GM18858 (cell line): ENCODE data around the gene RNF7.
A peak's percentile ranks its signal among the peaks of the same experiment; 100 is the strongest.
"Not testable (repeated sequence)": the region's sequence is repeated elsewhere in the genome, so short reads cannot be mapped to it uniquely, and the experiment has no call there.

Experiments
- ATAC-seq: cut with Tn5 transposase; IDR thresholded peaks from one replicate; pipeline ENCODE4 v1.9.1; 2021; ENCODE audit not compliant: unreplicated experiment

The RNF7 gene

GRCh38 chr3:141777957-141778813 is 40.1 kb downstream of the RNF7 start:
- no peak for ATAC-seq

- no peak for ATAC-seq
Measured at GRCh38 chr3:141779667-141780066, 41.6 kb downstream of the RNF7 start.

GRCh38 chr3:141782386-141782932 is 44.4 kb downstream of the RNF7 start:
- no peak for ATAC-seq

GRCh38 chr3:141783632-141784031 is 45.5 kb downstream of the RNF7 start:
- no peak for ATAC-seq

- no peak for ATAC-seq
Measured at GRCh38 chr3:141784096-141784495, 46.0 kb downstream of the RNF7 start.

- ATAC-seq = no peak
Measured at GRCh38 chr3:141784531-141784930, 46.4 kb downstream of the RNF7 start.

GRCh38 chr3:141788149-141788548 is 50.1 kb downstream of the RNF7 start:
- ATAC-seq = no peak

- ATAC-seq = not testable (repeated sequence)
Measured at GRCh38 chr3:141788750-141789149, 50.7 kb downstream of the RNF7 start.

GRCh38 chr3:141789281-141789680 is 51.2 kb downstream of the RNF7 start:
- ATAC-seq = no peak

GRCh38 chr3:141790171-141790570 is 52.1 kb downstream of the RNF7 start:
- no peak for ATAC-seq

GRCh38 chr3:141792495-141792894 is 54.4 kb downstream of the RNF7 start:
- ATAC-seq = no peak

- no peak for ATAC-seq
Measured at GRCh38 chr3:141793476-141794260, 55.6 kb downstream of the RNF7 start.

GRCh38 chr3:141795276-141795675 is 57.2 kb downstream of the RNF7 start:
- ATAC-seq = no peak

GRCh38 chr3:141795741-141796080 is 57.6 kb downstream of the RNF7 start:
- ATAC-seq = no peak

- peak; percentile 96 for ATAC-seq
Measured at GRCh38 chr3:141796081-141796888, 58.2 kb downstream of the RNF7 start.
